BE2C (cell line): Measurements from ENCODE around the gene TFPI.
"Not testable (repeated sequence)": the region's sequence is repeated elsewhere in the genome, so short reads cannot be mapped to it uniquely, and the experiment has no call there.

Experiments
- DNase-seq: peaks from one replicate; pipeline ENCODE4 v3.0.0-alpha.2; 2020
- H3K27me3 ChIP-seq: fragments of 250-450 bp; sonication (Bioruptor Pico); 2 replicates; pipeline ENCODE4 v1.5.1; 2020; ENCODE audit warnings: mild to moderate bottlenecking
- H3K36me3 ChIP-seq: fragments of 250-450 bp; sonication (Bioruptor Pico); 2 replicates; pipeline ENCODE4 v1.5.1; 2020; ENCODE audit warnings: mild to moderate bottlenecking
- H3K4me1 ChIP-seq: fragments of 250-450 bp; sonication (Bioruptor Pico); 2 replicates; pipeline ENCODE4 v1.5.1; 2020
- H3K4me3 ChIP-seq: 2 replicates; pipeline ENCODE4 v1.5.1; 2011; ENCODE audit warnings: low read depth, low read length
- H3K9me3 ChIP-seq: fragments of 250-450 bp; sonication (Bioruptor Pico); 2 replicates; pipeline ENCODE4 v1.5.1; 2020
- CTCF ChIP-seq: IDR thresholded peaks from 2 replicates; pipeline ENCODE4 v1.5.1; 2012; ENCODE audit warnings: mild to moderate bottlenecking, low read depth, low read length

Gene TFPI

DNA sequence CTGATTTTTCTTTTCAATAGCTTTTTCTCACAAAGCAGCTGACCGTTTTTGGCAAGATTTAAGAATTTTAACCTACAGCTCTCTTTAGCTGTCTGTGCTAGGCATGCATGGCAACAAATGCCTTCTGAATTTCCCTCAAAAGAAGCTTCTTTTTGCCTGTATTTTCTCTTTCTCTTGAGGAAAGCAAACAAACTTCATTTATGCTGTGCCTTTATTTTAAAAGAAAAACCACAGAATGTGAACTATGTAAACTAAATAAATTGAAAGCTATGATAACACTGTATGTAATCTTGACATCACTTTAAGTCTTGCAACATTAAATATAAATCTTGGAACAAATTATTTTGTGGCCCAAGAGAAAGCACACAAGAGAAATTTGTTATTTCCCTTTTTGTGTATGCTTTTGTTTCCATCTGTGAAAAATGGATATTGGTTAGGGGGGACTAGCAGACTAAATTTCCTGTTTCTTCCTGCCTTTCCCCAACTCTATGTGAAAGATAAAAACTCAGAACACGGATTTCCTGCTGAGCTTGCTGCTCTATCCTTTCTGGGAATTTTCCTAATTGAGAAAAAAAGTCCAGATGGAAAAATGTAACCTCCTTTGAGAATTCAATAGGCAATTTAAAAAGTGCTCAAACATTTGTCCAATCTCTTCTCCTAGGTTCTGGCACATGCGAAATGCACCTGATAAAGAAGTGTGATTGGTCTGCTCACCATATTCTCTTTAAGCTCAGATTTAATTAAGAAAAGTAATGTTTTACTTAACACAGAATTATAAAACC is 20.9 kb upstream of the TFPI start:
- H3K4me1 ChIP-seq = no peaks in the 10 kb centered on the region
- H3K27me3 ChIP-seq = no peaks in the 10 kb centered on the region
- H3K9me3 ChIP-seq = no peaks in the 10 kb centered on the region
- H3K4me3 ChIP-seq = no peak overlapping the region
- TF ChIP-seq CTCF = no peak
- H3K36me3 ChIP-seq = no peaks in the 10 kb centered on the region
- DNase-seq = no peak

DNA sequence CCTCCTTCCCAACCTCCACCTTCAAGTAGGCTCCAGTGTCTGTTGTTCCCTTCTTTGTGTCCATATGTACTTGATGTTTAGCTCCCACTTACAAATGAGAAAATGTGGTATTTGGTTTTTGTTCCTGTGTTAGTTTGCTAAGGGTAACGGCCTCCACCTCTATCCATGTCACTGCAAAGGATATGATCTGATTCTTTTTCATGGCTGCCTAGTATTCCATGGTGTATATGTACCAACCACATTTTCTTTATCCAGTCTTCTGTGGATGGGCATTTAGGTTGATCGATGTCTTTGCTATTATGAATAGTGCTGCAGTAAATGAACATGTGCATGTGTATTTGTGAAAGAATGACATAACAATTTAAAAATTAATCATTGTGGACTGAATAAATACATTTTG is 19.5 kb upstream of the TFPI start:
- H3K36me3 ChIP-seq = no peaks in the 10 kb centered on the region
- no peak for DNase-seq
- TF ChIP-seq CTCF = no peak
- H3K4me1 ChIP-seq = no peaks in the 10 kb centered on the region
- no peaks in the 10 kb centered on the region for H3K27me3 ChIP-seq
- H3K9me3 ChIP-seq = no peaks in the 10 kb centered on the region
- H3K4me3 ChIP-seq = no peak overlapping the region

DNA sequence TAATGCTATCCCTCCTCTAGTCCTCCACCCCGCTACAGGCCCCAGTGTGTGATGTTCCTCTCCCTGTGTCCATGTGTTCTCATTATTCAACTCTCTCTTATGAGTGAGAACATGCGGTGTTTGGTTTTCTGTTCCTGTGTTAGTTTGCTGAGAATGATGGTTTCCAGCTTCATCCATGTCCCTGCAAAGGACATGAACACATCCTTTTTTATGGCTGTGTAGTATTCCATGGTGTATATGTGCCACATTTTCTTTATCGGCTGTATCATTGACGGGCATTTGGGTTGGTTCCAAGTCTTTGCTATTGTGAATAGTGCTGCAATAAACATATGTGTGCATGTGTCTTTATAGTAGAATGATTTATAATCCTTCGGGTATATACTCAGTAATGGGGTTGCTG is 17.8 kb upstream of the TFPI start:
- not testable (repeated sequence) for H3K9me3 ChIP-seq, H3K36me3 ChIP-seq, H3K27me3 ChIP-seq, DNase-seq, H3K4me1 ChIP-seq, H3K4me3 ChIP-seq

GRCh38 chr2:187569571-187569970 is 15.3 kb upstream of the TFPI start:
- Histone ChIP-seq H3K36me3 (no peaks in the 10 kb centered on the region), H3K27me3 (no peaks in the 10 kb centered on the region), H3K4me3 (no peak overlapping the region), H3K9me3 (no peaks in the 10 kb centered on the region), H3K4me1 (no peaks in the 10 kb centered on the region)
- no peak for DNase-seq
- TF ChIP-seq CTCF = no peak

GRCh38 chr2:187569042-187569441 is 14.8 kb upstream of the TFPI start:
- no peak for TF ChIP-seq CTCF
- Histone ChIP-seq H3K27me3 (no peaks in the 10 kb centered on the region), H3K9me3 (no peaks in the 10 kb centered on the region), H3K4me1 (no peaks in the 10 kb centered on the region), H3K4me3 (no peak overlapping the region), H3K36me3 (no peaks in the 10 kb centered on the region)
- DNase-seq = no peak

DNA sequence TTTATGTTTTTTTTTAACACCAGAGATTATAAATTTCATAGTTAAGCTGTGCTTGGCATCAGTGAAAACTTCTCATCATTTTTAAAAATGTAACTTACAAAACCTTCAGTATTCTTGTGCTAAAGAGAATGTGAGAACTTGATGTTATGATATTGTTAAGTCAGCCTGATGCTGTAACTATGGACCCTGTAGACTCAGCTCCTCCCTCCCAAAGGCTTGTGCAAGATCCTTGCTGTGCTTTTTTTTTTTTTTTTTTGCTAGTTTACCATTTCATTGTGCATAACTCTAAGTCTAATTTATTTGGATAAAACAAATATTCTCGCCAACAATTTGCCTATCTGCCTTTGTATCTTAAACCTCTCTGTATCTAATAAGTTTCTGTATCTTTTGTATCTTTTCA is 12.9 kb upstream of the TFPI start:
- Histone ChIP-seq H3K4me3 (no peak overlapping the region), H3K4me1 (no peaks in the 10 kb centered on the region), H3K9me3 (no peaks in the 10 kb centered on the region), H3K27me3 (no peaks in the 10 kb centered on the region), H3K36me3 (no peaks in the 10 kb centered on the region)
- no peak for DNase-seq
- TF ChIP-seq CTCF = no peak
